ENCODE measurements around the gene SCMH1.

GRCh38 chr1:41110736-41111135 lies 131.4 kb downstream of the SCMH1 start:
- TF ChIP-seq GATA2 (IDR thresholded peaks at IDR 0.05; ENCODE audit: insufficient read depth, insufficient read length, low read depth, low read length) (no peak), POLR2A (IDR thresholded peaks at IDR 0.05; ENCODE audit: low read depth, low read length) (no peak), EZH2 (IDR thresholded peaks at IDR 0.05; ENCODE audit: borderline replicate concordance, low read depth, low read length, severe bottlenecking) (no peak), CTCF (IDR thresholded peaks at IDR 0.05; ENCODE audit: extremely low read depth in 1 of 2, insufficient read depth in 1 of 2, low read depth in 1 of 2, low read length in 2 of 2) (no peak), MAX (IDR thresholded peaks at IDR 0.05; ENCODE audit: insufficient read depth, insufficient read length) (no peak)

Measured in endothelial cell of umbilical vein (primary cell).